MG63 (cell line): Measurements from ENCODE around the gene SEZ6L2. TPM values are rescaled to one million over a fixed set of nuclear protein-coding genes. Genes with fewer than 3 reads are reported as not detected.
"Not testable (repeated sequence)": the region's sequence is repeated elsewhere in the genome, so short reads cannot be mapped to it uniquely, and the experiment has no call there.

Experiments
- DNase-seq: peaks from one replicate; pipeline ENCODE4 v3.0.0-alpha.2; 2020
- H3K27me3 ChIP-seq: fragments of 250-450 bp; sonication (Bioruptor Pico); 2 replicates; pipeline ENCODE4 v1.5.1; 2020; ENCODE audit warnings: mild to moderate bottlenecking, moderate library complexity
- H3K36me3 ChIP-seq: fragments of 250-450 bp; sonication (Bioruptor Pico); 2 replicates; pipeline ENCODE4 v1.5.1; 2020; ENCODE audit warnings: mild to moderate bottlenecking, moderate library complexity
- H3K4me3 ChIP-seq: fragments of 250-450 bp; sonication (Bioruptor Pico); 2 replicates; pipeline ENCODE4 v1.5.1; 2020; ENCODE audit warnings: mild to moderate bottlenecking, moderate library complexity
- H3K9me3 ChIP-seq: fragments of 250-450 bp; sonication (Bioruptor Pico); 2 replicates; pipeline ENCODE4 v1.5.1; 2020; ENCODE audit warnings: mild to moderate bottlenecking, moderate library complexity
- total RNA-seq: library from RNA; depleted of rRNA; stranded (reverse); fragments of >200 nt; shearing (Covaris generic); gene quantifications from 2 replicates; pipeline ENCODE4 v1.2.3, GENCODE V29; 2014; ENCODE audit warnings: low replicate concordance

SEZ6L2 gene
- total RNA-seq, 1 experiment from 2014 or later: 28.5 TPM

DNA sequence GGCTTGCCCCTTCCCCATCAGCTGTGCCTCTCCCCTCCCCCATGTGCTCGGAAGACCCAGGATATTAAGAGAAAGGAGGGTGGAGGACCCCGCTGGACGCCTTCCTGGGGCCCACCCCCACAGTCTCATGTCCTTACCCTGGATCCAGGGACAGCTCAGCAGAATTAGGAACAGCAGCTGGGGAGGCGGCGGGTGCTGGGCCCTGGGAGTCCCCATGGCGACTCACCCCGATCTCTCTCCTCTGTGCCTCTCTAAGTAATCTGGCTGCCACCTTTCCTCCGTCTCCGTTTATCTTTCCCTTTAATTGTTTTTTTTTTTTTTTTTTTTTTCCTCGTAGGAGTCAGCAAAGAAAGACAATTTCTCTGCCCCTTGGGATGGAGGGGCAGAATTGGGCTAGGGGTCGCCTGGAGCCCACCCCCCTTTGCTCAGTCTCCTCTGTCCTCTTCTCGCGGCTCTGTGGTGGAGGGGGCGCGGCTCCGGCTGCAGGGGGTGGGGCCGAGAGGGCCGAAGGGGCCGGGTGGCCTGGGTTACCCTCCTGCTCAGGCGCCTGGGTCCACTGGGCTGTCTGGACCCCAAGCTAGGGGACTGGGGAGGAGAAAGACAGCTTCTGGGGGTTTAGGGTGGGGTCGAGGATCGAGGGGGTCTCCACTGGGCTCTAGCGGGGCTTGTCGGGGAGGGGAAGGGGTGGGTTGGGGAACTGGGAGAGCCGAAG lies 390 bp downstream of the SEZ6L2 start:
- DNase-seq: peak; percentile 74
- no peaks in the 10 kb centered on the region for H3K27me3 ChIP-seq
- H3K36me3 ChIP-seq: peaks cover 17% of the 10 kb centered on the region
- no peaks in the 10 kb centered on the region for H3K9me3 ChIP-seq
- peak overlapping the region; percentile 95 for H3K4me3 ChIP-seq

- Histone ChIP-seq H3K4me3 (peak overlapping the region; percentile 95), H3K9me3 (no peaks in the 10 kb centered on the region), H3K27me3 (no peaks in the 10 kb centered on the region), H3K36me3 (peaks cover 10% of the 10 kb centered on the region)
- no peak for DNase-seq
These were observed 1.1 kb downstream of the SEZ6L2 start for GRCh38 chr16:29898135-29898803.

GRCh38 chr16:29897333-29897732 lies 2.0 kb downstream of the SEZ6L2 start:
- Histone ChIP-seq H3K27me3 (no peaks in the 10 kb centered on the region), H3K36me3 (peaks cover 7% of the 10 kb centered on the region; the same call in 1 of the 2 replicates), H3K9me3 (no peaks in the 10 kb centered on the region), H3K4me3 (no peak overlapping the region)
- DNase-seq: no peak

- H3K9me3 ChIP-seq: no peaks in the 10 kb centered on the region
- H3K4me3 ChIP-seq: no peak overlapping the region
- no peaks in the 10 kb centered on the region for H3K27me3 ChIP-seq
- no peak for DNase-seq
- peaks cover 4% of the 10 kb centered on the region; the same call in 1 of the 2 replicates for H3K36me3 ChIP-seq
These were observed 2.5 kb downstream of the SEZ6L2 start for GRCh38 chr16:29896841-29897240.

GRCh38 chr16:29894352-29894751 lies 5.0 kb downstream of the SEZ6L2 start:
- no peak overlapping the region for H3K4me3 ChIP-seq
- H3K36me3 ChIP-seq: 0 out of 2 replicates have a peak, but pooled peaks cover 2% of the 10 kb centered on the region
- H3K9me3 ChIP-seq: no peaks in the 10 kb centered on the region
- H3K27me3 ChIP-seq: no peaks in the 10 kb centered on the region
- DNase-seq: no peak

GRCh38 chr16:29893553-29893952 lies 5.8 kb downstream of the SEZ6L2 start:
- Histone ChIP-seq H3K36me3 (0 out of 2 replicates have a peak, but pooled peaks cover 2% of the 10 kb centered on the region), H3K9me3 (no peaks in the 10 kb centered on the region), H3K4me3 (no peak overlapping the region), H3K27me3 (no peaks in the 10 kb centered on the region)
- no peak for DNase-seq

DNA sequence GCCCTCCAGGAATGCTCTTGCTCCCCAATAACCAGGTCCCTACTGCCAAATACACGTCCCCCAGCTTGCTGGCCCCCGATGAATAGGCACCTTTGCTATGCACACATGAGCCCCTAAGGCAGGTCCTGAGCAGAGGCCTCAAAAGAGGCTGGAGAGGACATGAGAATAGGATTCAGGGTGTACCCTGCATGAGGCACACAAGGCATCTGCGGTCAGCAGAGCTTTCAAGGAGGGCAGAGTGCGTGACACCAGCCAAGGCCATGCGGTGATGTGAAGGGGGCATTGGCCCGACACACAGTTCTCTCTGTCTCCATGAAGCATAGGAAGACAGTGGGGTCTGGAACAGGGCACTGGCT lies 6.9 kb downstream of the SEZ6L2 start:
- H3K4me3 ChIP-seq: no peak overlapping the region
- no peak for DNase-seq
- 0 out of 2 replicates have a peak, but pooled peaks cover 2% of the 10 kb centered on the region for H3K36me3 ChIP-seq
- no peaks in the 10 kb centered on the region for H3K27me3 ChIP-seq
- no peaks in the 10 kb centered on the region for H3K9me3 ChIP-seq

GRCh38 chr16:29891525-29892457 lies 7.6 kb downstream of the SEZ6L2 start:
- no peak for DNase-seq
- no peaks in the 10 kb centered on the region for H3K27me3 ChIP-seq
- 0 out of 2 replicates have a peak, but pooled peaks cover 2% of the 10 kb centered on the region for H3K36me3 ChIP-seq
- no peak overlapping the region for H3K4me3 ChIP-seq
- H3K9me3 ChIP-seq: no peaks in the 10 kb centered on the region

GRCh38 chr16:29889372-29889771 lies 10.0 kb downstream of the SEZ6L2 start:
- H3K36me3 ChIP-seq, DNase-seq, H3K9me3 ChIP-seq, H3K27me3 ChIP-seq, H3K4me3 ChIP-seq: not testable (repeated sequence)

DNA sequence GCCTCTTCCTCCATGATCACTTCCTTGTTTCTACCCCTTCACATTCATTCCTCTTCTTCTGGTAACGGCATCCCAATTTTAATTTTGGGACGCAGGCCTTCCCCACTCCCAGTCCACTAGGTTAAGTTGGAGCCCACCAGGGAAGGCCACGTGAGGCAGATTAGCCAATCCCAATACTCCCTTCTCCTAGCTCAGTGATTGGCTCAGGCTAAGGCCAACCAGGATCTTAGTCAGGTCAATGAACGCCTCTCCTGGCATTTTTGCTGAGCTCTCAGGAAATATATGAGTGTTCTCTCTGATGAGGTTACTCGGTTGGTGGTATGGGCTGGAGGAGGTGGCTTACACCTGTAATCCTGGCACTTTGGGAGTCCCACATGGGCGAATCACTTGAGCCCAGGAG lies 15.4 kb downstream of the SEZ6L2 start:
- H3K36me3 ChIP-seq: no peaks in the 10 kb centered on the region; the same call in 1 of the 2 replicates
- no peak overlapping the region for H3K4me3 ChIP-seq
- DNase-seq: no peak
- H3K27me3 ChIP-seq: no peaks in the 10 kb centered on the region
- H3K9me3 ChIP-seq: no peaks in the 10 kb centered on the region

DNA sequence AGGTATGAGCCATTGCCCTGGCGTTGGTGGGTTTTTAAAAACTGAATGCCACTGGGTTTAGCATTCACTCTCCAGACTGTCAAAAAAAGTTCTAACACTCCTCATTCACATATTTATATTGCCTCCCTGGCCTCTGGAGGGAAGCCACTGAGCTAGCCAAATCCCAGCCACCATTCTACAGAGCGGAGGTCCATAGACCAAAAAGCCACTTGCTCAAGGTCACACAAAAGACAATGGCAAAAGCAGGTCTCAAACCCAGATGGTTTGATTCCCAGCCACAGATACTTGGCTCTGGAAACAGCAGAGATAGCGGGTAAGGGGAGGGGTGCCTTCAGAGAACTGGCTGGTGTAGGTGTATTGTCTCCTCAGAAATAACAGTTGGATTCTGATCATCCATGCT lies 18.3 kb downstream of the SEZ6L2 start:
- Histone ChIP-seq H3K9me3 (no peaks in the 10 kb centered on the region), H3K27me3 (no peaks in the 10 kb centered on the region), H3K4me3 (no peak overlapping the region), H3K36me3 (no peaks in the 10 kb centered on the region; the same call in 1 of the 2 replicates)
- DNase-seq: no peak

DNA sequence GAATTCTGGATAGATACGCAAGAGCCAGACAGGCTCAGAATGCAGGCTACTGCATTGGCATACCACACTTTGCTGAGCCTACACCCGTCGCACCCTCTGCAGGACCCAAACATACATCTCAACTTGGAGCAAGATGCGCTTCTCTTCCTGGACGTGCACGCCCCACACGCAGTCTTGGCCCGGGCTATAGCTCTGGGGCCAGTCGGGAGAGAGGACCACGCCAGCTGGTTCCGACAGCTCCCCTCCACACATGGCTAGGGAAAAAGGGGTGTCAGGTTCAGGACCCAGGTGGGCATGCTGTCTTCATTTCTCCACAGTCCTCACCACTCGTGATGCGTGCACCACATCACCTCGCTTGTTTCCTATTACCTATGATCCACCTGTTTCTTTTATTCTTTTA lies 21.2 kb downstream of the SEZ6L2 start:
- no peak overlapping the region for H3K4me3 ChIP-seq
- H3K36me3 ChIP-seq: no peaks in the 10 kb centered on the region; the same call in 1 of the 2 replicates
- DNase-seq: no peak

DNA sequence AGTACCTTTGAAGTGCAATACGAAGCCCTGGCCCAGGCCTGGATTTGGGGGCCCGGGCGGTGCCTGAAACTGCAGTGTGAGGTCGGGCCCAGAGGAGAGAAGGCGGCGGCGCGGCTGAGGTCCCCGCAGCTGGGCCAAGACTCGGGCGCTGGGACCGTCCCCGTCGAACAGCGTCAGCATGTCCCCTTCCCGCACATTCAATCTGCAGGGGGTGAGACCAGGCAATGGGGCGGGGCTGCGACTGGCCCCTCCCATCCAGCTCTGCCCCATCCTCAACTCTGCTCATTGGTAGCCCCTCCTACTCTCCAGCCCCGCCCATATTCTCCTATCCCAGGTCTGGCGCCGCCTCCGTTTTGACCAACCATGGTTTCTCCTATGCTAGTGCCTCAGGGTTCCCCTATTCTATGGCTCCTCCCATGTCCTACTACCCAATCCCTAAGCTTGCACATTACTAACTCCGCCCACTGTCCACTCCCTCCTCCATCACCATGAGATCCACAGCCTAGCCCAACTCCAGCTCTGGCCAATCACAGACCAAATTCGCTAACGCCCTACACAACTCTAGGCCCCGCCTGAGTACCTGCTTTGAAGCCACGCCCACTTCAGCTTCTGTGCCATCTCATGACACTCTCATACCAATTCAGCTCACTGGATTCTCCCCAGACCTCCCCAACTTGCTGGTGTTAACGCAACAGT lies 21.9 kb downstream of the SEZ6L2 start:
- H3K27me3 ChIP-seq: no peaks in the 10 kb centered on the region
- H3K9me3 ChIP-seq: no peaks in the 10 kb centered on the region
- H3K4me3 ChIP-seq: no peak overlapping the region
- H3K36me3 ChIP-seq: no peaks in the 10 kb centered on the region; the same call in 1 of the 2 replicates
- peak; percentile 32 for DNase-seq

More for the DNA sequence above, 21.2 kb downstream of the SEZ6L2 start:
- Histone ChIP-seq H3K9me3 (no peaks in the 10 kb centered on the region), H3K27me3 (no peaks in the 10 kb centered on the region)

DNA sequence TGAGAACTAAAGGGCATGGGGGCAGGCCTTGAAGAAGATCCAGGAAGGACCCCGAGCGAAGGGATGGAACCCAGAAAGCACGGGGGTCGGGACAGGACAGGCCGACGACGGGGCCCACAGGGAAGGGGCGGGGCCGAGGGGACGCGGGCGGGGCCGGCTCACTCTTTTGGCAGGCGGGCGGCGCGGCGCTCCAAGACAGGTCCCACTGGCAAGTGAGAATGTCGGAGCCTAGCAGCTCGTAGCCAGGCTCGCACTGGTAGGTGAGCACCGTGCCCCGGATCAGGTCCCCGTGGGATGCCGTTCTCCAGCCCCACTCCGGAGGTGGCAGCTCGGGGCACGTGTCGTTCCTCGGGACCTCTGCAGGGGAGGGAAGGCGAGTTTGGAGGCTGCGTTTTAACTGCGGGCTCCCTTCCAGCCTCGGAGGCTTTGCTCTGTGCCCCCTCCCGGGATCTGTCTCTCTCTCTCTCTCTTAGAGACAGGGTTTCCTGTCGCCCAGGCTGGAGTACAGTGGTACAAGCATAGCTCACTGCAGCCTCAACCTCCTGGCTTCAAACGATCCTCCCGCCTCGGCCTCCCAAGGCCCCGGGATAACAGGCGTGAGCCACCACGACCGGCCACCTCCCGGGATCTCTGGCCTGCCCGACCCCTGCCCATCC lies 22.6 kb downstream of the SEZ6L2 start:
- no peak for DNase-seq
- Histone ChIP-seq H3K27me3 (no peaks in the 10 kb centered on the region), H3K36me3 (no peaks in the 10 kb centered on the region; the same call in none of the 2 replicates), H3K9me3 (no peaks in the 10 kb centered on the region), H3K4me3 (no peak overlapping the region)

DNA sequence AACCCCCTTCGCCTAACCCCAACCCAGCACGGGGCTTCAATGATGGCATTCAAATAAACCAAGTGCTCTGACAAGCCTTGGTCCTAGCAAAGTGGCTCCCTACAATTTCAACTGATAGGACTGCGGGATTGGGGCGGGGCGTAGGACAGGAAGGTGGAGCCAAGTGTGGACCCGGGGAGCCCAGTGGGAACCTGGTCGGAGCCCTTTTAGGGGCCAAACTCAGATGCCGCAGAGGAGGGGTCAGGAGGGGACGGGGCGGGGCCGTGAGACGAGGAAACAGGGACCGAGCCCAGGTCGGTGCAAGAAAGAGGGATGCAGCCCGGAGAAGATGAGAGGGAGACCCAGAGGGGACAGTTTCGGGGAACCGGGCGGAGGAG lies 23.1 kb downstream of the SEZ6L2 start:
- DNase-seq: no peak
- no peaks in the 10 kb centered on the region for H3K9me3 ChIP-seq
- no peak overlapping the region for H3K4me3 ChIP-seq
- H3K27me3 ChIP-seq: no peaks in the 10 kb centered on the region
- no peaks in the 10 kb centered on the region; the same call in none of the 2 replicates for H3K36me3 ChIP-seq

GRCh38 chr16:29875206-29875605 lies 24.1 kb downstream of the SEZ6L2 start:
- H3K27me3 ChIP-seq: no peaks in the 10 kb centered on the region
- H3K36me3 ChIP-seq: no peaks in the 10 kb centered on the region; the same call in none of the 2 replicates
- no peak overlapping the region for H3K4me3 ChIP-seq
- DNase-seq: no peak
- H3K9me3 ChIP-seq: no peaks in the 10 kb centered on the region
